T-helper 1 cell treated with Interleukin-12 subunit alpha and Interleukin-12 subunit beta and Interleukin-4 antibody, amounts not matched to agents 30 ng/mL and 1 ng/mL, for 36 hours (primary cell): Measurements from ENCODE around the gene MLST8. TPM values are rescaled to one million over a fixed set of nuclear protein-coding genes. Genes with fewer than 3 reads are reported as not detected.

Experiments
- intact Hi-C: fragments of 100-400 bp; cut with micrococcal nuclease; formaldehyde crosslinking; loops from one replicate; pipeline ENCODE4 v1.15.1; 2024
- total RNA-seq: library from RNA; stranded (reverse); gene quantifications from 2 replicates; pipeline ENCODE4 v1.2.3, GENCODE V29; 2022

MLST8 gene
- total RNA-seq, 1 donor from 2014 or later, result 36.8 TPM

GRCh38 chr16:2172688-2173335 is 32.4 kb upstream of the MLST8 start:
- intact Hi-C loops, result no loop called here

DNA sequence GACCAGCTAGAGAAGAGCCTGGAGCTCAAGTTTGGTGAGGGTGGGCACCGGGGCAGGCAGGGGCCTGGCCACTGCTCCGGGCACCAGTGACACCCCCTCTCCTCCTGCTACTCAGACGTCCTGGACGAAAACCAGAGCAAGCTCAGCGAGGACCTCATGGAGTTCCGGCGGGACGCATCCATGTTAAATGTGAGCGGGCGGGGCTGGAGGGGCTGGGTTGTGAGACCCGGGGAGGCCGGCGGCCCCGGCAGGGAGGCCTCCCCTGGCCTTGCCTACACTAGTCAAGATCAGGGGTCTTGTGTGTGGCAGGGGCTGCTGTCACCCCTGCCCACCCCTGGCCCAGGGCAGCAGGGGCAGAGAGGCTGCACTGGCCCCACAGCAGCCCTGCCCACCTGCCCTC is 31.9 kb upstream of the MLST8 start:
- intact Hi-C loops, result no loop called here

DNA sequence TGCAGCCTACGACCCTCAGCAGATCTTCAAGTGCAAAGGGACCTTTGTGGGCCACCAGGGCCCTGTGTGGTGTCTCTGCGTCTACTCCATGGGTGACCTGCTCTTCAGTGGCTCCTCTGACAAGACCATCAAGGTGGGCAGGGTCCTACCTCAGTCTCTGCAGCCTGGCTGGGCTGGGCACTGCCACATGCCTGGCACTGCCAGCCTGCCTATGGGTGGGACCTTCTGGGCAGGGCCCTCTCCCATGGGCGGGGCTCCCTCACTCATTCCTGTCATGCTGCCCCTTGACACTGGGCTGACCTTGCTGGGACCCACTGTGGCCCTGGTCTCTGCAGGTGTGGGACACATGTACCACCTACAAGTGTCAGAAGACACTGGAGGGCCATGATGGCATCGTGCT is 31.3 kb upstream of the MLST8 start:
- intact Hi-C loops, result no loop called here

- intact Hi-C loops, result no loop called here
Observed at GRCh38 chr16:2174396-2175131, 30.7 kb upstream of the MLST8 start.

DNA sequence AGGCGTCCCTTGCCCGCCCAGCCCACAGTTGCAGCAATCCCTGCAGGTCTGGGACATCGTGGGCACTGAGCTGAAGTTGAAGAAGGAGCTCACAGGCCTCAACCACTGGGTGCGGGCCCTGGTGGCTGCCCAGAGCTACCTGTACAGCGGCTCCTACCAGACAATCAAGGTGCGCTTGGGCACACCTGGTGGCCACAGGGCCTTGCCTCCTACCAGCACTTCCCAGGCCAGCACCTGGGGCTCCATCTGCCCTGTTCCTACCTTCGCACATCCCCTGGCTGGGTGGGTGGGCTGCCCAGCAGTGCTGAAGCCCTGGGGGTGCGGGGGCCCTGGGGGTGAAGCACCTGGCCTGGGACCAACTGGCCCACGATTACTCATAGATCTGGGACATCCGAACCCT is 29.8 kb upstream of the MLST8 start:
- intact Hi-C loops, result no loop called here

GRCh38 chr16:2176047-2176446 is 29.2 kb upstream of the MLST8 start:
- intact Hi-C loops, result no loop called here

- intact Hi-C loops, result no loop called here
Observed at GRCh38 chr16:2177101-2177500, 28.2 kb upstream of the MLST8 start.

DNA sequence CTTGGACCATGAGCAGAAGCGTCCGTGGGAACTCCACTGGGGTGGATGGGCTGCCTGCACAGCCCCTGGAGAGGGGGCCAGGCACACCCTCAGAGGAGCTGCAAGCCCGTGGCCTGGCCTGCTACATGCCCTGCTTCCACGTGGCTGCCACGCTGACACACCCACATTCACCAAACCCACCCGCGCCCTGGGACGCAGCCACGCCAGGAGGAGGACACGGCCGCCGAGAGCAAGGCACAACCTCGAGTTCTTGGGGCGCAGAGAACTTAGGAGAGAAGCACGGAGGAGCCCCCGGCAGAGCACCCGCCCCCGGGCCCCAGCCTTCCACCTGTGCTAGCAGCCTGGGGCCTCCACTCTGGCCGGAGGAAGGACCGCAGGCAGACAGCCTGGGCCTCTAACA is 27.7 kb upstream of the MLST8 start:
- intact Hi-C loops, result no loop called here

DNA sequence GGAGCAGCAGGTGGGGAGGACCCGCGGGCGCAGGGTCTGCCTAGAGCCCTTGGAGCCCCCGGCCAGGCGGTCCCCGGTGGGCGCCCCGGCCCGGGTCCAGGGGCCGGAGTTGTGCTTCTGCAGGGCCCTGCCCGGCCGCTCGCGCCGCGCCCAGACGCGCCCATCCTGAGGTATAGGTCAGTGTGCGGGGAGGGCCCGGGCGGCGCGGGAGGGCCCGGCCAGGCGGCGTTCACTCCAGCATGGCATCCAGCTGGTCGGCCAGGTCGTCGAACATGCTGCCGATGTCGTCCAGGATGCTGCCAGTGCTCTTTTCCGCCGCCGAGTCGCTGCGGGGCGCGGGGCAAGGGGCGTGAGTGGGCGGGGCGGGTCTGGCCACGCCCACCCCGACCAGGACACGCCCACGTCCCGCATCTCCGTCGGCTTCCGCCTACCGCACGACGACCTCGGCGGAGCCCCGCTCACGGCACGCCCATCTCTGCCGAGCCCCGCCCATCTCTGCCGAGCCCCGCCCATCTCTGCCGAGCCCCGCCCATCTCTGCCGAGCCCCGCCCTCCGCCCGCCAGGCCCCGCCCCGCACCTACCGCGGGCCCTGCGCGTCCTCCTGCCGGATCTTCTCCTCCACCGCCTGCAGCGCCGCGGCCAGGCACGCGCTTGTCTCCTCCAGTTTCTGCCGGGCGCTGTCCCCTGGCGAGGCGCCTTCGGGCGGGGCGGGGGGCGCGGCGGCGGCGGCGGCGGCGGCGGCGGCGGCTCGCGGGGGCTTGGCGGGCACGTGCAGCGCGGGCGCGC is 26.7 kb upstream of the MLST8 start:
- intact Hi-C loops, result no loop called here

DNA sequence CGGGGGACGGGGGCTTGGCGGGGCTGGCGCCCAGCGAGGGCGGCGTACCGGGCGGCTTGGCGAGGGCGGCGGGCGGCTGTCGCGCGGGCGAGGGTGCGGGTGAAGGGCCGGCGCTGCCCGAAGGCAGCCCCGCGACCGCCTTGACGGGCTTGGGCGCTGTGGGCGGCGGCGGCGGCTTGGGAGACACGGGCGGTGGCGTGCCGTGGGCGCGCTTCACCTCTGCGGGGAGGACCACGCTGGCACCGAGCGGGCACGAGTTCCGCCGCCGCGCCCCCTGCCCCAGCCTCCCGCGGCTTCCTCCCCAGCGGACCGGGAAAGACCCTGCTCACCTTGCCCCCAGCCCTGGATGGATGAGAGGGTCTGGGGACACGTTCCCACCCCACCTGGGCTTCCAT is 26.1 kb upstream of the MLST8 start:
- intact Hi-C loops, result no loop called here

- intact Hi-C loops, result no loop called here
Observed at GRCh38 chr16:2179576-2179975, 25.7 kb upstream of the MLST8 start.

- intact Hi-C loops, result no loop called here
Observed at GRCh38 chr16:2180461-2180860, 24.8 kb upstream of the MLST8 start.

DNA sequence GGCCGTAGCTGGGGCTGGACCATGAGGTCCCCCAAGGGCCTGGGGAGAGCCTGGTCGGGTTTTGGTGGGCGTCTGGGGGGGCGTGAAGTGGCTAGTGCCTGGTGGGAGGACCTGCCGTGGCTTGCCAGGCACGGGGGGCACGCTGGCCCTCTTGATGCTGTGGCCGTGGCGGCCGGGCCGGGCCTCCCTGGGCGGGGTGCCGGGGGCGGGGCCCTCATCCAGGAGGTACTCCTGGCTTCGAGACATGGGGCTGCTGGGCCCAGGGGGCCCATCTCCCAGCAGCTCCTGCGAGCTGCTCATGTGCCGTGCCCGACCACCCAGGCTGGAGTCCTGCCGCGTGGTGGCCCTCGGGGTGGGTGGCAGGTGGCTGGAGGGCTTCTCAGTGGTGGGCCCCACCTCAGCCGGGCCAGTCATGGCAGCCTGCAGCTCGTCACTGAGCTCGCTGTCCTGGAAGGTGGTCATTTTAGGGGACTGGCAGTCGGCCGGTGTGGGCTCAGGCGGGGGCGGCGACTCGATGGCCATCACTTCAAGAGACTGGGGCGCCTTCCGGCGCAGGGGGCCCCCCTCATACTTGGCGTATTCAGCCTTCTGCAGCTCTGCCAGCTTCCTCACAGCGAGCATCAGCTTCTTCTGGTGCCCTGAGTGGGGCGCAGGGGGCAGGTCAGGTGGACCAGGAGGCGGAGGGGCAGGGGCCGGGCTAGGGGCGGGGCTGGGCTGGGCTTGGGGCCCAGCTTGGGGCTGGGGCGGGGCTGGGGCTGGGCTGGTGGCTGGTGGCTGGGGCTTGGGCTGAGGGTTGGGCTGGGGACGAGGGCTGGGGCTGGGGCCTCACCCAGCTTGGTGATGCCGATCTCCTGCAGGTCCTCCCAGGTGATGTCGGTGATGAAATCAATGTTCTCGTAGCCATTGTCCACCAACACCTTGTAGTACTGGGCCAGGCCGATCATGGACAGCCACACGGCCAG is 24.0 kb upstream of the MLST8 start:
- intact Hi-C loops, result no loop called here

DNA sequence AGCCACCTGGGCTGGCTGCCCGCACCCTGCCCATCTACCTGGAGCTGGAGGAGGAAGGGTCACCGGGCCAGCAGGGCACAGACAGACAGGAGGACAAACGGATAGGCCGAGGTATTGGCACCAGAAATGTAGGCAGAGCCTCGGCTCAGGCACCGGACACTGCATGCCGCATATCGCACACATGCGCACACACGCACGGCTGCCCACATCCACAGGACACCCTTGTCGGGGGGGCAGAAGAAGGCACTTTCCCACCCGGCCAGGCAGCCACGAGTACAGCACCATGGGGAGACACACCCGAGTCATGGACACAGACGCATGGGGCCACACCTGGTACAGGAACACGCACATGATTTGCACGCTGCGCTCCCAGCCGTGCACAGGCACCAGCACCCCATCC is 23.3 kb upstream of the MLST8 start:
- intact Hi-C loops, result no loop called here

DNA sequence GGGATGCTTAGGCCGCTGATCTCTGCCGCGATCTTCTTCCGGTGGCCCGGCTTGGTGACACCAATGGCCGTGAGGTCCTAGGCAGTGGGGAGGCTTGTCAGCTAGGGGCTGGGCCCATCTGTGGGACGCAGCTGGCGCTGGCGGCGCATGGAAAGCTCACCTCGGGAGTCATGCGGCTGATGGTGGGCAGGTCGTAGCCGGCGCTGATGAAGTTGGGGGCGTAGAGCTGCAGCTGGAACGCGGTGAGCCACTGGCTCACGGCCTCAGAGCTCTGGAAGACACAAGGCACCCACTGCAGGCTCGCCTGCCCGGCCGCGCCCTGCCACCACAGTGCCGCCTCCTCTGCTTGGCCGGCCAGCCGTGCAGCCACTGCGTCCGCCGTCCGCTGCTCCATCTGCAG is 21.6 kb upstream of the MLST8 start:
- intact Hi-C loops, result no loop called here

DNA sequence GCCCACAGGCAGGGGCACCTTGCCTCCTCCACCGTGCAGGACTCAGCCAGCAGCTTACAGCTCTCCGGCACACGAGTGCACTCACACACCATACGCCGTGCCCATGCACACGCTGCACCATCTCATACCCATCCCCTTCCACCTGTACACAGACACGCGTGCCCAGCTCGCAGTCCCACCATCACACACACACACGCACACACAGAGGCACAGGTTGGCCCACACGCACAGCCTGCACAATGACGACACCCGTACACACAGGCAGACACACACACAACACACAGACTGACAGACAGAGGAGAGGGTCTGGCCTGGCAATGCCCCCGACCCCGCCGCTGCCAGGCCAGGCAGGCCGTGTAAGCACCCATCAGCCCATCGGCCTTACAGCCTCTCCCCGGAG is 20.9 kb upstream of the MLST8 start:
- intact Hi-C loops, result no loop called here

- intact Hi-C loops, result no loop called here
Observed at GRCh38 chr16:2184962-2185361, 20.3 kb upstream of the MLST8 start.

DNA sequence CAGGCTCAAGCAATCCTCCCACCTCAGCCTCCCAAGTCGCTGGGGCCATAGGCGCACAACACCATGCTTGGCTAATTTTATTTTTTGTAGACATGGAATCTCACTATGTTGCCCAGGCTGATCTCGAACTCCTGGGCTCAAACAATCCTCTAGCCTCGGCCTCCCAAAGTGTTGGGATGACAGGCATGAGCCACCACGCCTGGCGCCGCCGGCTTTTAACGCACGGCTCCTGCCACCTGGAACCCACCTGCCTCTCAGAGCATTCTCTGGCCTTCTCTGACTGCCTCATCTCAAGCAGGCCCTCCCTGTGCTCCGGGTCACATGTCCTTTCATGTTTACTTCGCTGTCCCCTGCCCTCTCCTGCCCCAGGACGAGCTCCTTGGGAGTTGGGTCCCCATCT is 19.2 kb upstream of the MLST8 start:
- intact Hi-C loops, result no loop called here

- intact Hi-C loops, result no loop called here
Observed at GRCh38 chr16:2186505-2186904, 18.7 kb upstream of the MLST8 start.

GRCh38 chr16:2187212-2187611 is 18.0 kb upstream of the MLST8 start:
- intact Hi-C loops, result no loop called here

DNA sequence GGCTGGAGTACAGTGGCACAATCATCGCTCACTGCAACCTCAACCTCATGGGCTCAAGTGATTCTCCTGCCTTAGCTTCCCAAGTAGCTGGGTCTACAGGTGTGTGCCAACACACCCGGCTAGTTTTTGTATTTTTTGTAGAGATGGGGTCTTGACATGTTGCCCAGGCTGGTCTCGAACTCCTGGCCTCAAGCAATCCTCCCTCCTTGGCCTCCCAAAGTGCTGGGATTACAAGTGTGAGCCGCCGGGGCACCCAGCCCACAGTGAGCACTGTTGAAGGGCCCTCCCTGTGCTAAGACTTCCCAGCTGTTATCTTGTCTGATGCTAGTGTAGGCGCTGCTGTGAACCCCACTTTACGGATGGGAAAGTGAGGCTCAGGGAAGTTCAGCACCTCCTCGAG is 16.9 kb upstream of the MLST8 start:
- intact Hi-C loops, result no loop called here
